NCI-H2227 treated with DMSO at 0.1 percent for 48 hours (cell line): ENCODE data around the gene VEGFD.

Experiments
- DNase-seq: peaks from one replicate; lab custom pipeline; 2025; lab: John Stamatoyannopoulos, UW

Gene VEGFD

GRCh38 chrX:15301924-15302323, 82.3 kb downstream of the VEGFD start:
- DNase-seq: no peak

GRCh38 chrX:15299941-15300851, 84.0 kb downstream of the VEGFD start:
- peak; percentile 24 for DNase-seq

- DNase-seq: no peak
Measured at GRCh38 chrX:15298780-15299179, 85.4 kb downstream of the VEGFD start.

GRCh38 chrX:15298201-15298600, 86.0 kb downstream of the VEGFD start:
- DNase-seq: no peak
